ENCODE results near the gene SCNN1A. TPM values are rescaled to one million over a fixed set of nuclear protein-coding genes. Genes with fewer than 3 reads are reported as not detected.

The SCNN1A gene
- total and polyA plus RNA-seq, 2 of the 13 experiments (the other 11 are each of a cell fraction or from before 2014, with no cell fraction given), result 1.5 to 14.6 TPM

DNA sequence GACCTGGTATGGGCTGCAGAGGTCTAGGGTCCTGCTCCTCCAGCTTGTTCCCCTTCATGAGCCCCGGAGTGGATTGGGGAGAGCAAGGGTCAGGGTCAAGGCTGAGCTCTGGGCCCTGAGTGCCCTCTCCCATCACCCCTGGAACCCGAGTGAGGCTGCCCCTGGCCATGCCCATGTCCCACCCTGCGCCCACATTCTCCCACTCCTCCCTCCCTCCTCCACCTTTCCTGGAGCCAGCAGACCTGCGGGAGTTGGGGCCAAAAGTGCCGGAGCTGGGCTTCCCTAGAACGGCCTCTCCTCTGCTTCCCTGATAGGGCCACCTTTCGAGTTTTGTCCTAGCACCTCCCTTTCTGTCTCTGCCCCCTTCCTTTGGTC lies 590 bp downstream of the SCNN1A start:
- CTCF ChIA-PET (ENCODE audit: low intra/inter-chr PET ratio, low total read pairs), result no interaction called here
- no peak for FAIRE-seq

More for the DNA sequence above, 590 bp downstream of the SCNN1A start:
- H3K27ac ChIP-seq (ENCODE audit: extremely low read length, insufficient read depth, low read length), result peak overlapping the region; percentile 16
- TF ChIP-seq SSRP1 (CRISPR knock-in tag; IDR thresholded peaks at IDR 0.05) (no peak), NFRKB (IDR thresholded peaks at IDR 0.05) (no peak), ZNF382 (CRISPR knock-in tag; IDR thresholded peaks at IDR 0.05; ENCODE audit: borderline replicate concordance) (no peak), ZNF296 (CRISPR knock-in tag; conservative IDR thresholded peaks at IDR 0.05) (no peak), ZNF263 (CRISPR knock-in tag; IDR thresholded peaks at IDR 0.05) (0 out of 2 replicates have a peak, but pooled peaks have one; percentile 22), PHF8 (CRISPR knock-in tag; IDR thresholded peaks at IDR 0.05) (0 out of 2 replicates have a peak, but pooled peaks have one; percentile 9), NR2F6 (IDR thresholded peaks at IDR 0.05) (0 out of 2 replicates have a peak, but pooled peaks have one; percentile 18), NR2F6 (CRISPR knock-in tag; IDR thresholded peaks at IDR 0.05) (no peak), SMAD1 (CRISPR knock-in tag; IDR thresholded peaks at IDR 0.05; ENCODE audit: borderline replicate concordance, low read depth) (no peak), ZFY (CRISPR knock-in tag; IDR thresholded peaks at IDR 0.05) (0 out of 2 replicates have a peak, but pooled peaks have one; percentile 37), TCF12 (IDR thresholded peaks at IDR 0.05) (no peak), TCF12 (CRISPR knock-in tag; IDR thresholded peaks at IDR 0.05) (no peak), ZNF605 (CRISPR knock-in tag; IDR thresholded peaks at IDR 0.05) (no peak), ZFP90 (CRISPR knock-in tag; IDR thresholded peaks at IDR 0.05; ENCODE audit: borderline replicate concordance) (0 out of 2 replicates have a peak, but pooled peaks have one; percentile 24)
- TF ChIP-seq, protein P1, sequence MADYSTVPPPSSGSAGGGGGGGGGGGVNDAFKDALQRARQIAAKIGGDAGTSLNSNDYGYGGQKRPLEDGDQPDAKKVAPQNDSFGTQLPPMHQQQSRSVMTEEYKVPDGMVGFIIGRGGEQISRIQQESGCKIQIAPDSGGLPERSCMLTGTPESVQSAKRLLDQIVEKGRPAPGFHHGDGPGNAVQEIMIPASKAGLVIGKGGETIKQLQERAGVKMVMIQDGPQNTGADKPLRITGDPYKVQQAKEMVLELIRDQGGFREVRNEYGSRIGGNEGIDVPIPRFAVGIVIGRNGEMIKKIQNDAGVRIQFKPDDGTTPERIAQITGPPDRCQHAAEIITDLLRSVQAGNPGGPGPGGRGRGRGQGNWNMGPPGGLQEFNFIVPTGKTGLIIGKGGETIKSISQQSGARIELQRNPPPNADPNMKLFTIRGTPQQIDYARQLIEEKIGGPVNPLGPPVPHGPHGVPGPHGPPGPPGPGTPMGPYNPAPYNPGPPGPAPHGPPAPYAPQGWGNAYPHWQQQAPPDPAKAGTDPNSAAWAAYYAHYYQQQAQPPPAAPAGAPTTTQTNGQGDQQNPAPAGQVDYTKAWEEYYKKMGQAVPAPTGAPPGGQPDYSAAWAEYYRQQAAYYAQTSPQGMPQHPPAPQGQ (CRISPR knock-in tag; IDR thresholded peaks at IDR 0.05; ENCODE audit: borderline replicate concordance), result 0 out of 2 replicates have a peak, but pooled peaks have one; percentile 32
- TF ChIP-seq, protein P2, sequence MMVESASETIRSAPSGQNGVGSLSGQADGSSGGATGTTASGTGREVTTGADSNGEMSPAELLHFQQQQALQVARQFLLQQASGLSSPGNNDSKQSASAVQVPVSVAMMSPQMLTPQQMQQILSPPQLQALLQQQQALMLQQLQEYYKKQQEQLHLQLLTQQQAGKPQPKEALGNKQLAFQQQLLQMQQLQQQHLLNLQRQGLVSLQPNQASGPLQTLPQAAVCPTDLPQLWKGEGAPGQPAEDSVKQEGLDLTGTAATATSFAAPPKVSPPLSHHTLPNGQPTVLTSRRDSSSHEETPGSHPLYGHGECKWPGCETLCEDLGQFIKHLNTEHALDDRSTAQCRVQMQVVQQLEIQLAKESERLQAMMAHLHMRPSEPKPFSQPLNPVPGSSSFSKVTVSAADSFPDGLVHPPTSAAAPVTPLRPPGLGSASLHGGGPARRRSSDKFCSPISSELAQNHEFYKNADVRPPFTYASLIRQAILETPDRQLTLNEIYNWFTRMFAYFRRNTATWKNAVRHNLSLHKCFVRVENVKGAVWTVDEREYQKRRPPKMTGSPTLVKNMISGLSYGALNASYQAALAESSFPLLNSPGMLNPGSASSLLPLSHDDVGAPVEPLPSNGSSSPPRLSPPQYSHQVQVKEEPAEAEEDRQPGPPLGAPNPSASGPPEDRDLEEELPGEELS (CRISPR knock-in tag; IDR thresholded peaks at IDR 0.05), result 0 out of 2 replicates have a peak, but pooled peaks have one; percentile 2
- TF ChIP-seq, protein P3, sequence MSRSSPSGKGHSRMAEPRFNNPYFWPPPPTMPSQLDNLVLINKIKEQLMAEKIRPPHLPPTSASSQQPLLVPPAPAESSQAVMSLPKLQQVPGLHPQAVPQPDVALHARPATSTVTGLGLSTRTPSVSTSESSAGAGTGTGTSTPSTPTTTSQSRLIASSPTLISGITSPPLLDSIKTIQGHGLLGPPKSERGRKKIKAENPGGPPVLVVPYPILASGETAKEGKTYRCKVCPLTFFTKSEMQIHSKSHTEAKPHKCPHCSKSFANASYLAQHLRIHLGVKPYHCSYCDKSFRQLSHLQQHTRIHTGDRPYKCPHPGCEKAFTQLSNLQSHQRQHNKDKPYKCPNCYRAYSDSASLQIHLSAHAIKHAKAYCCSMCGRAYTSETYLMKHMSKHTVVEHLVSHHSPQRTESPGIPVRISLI (CRISPR knock-in tag; IDR thresholded peaks at IDR 0.05; ENCODE audit: borderline replicate concordance), result no peak
- no peak for DNase-seq (ENCODE audit: low spot score)
- intact Hi-C loops (cut with micrococcal nuclease; ENCODE audit: unreplicated experiment), result no loop called here
- WGBS (ENCODE audit: low lambda C conversion rate), result 5% methylated on average over 4 of the region's 7 CpGs
- in situ Hi-C loops (cut with HindIII; ENCODE audit: extremely low pct_ligation_motif_present, low pct_unique_long_range_greater_than_20kb), result loop anchor here (5.0 kb wide), 1 partner anchor 37 kb away; no protein-coding TSS in a partner anchor
- peaks cover 86% of the 10 kb centered on the region for H3K4me1 ChIP-seq (ENCODE audit: insufficient read depth, low read length)
- H2AFZ ChIP-seq (ENCODE audit: low read length), result no peak overlapping the region
- POLR2A ChIA-PET, result interaction anchor here (0.6 to 7.5 kb wide), 10 partner anchors 8 to 159 kb away, joined by 3 to 278 read pairs (median 6); partner anchors contain the start of genes GAPDH, LTBR, TAPBPL and TNFRSF1A
- BruUV-seq (replicated peaks), result no TSS peak
- no peaks in the 10 kb centered on the region for H3K9me3 ChIP-seq (ENCODE audit: low read length)
- no peaks in the 10 kb centered on the region for H3K36me3 ChIP-seq (replicated peaks in 1 of 2; ENCODE audit: control insufficient read depth in 1 of 2, insufficient read depth in 2 of 2, low read length in 2 of 2)
- no peaks in the 10 kb centered on the region for H3K79me2 ChIP-seq (ENCODE audit: insufficient read depth, low read length)
- H3K9ac ChIP-seq (ENCODE audit: insufficient read depth, low read depth, low read length), result peak overlapping the region; percentile 68
- no peaks in the 10 kb centered on the region for H4K20me1 ChIP-seq (ENCODE audit: insufficient read depth, low read length)
- H3K27me3 ChIP-seq (ENCODE audit: control insufficient read depth in 1 of 2, insufficient read depth in 2 of 2, low read length in 2 of 2), result peaks cover 0 to 21% of the 10 kb centered on the region in 2 experiments; a peak in 3 of 5 replicates
- H3K4me2 ChIP-seq (ENCODE audit: low read depth, low read length), result peak overlapping the region; percentile 98
- peak overlapping the region; percentile 41 to 73 (median 57); a peak in 5 of 6 replicates for H3K4me3 ChIP-seq (replicated peaks in 1 of 3; ENCODE audit: insufficient read depth in 1 of 3, low read depth in 2 of 3, low read length in 3 of 3)
- ATAC-seq, result no peak

Measured in HepG2 (cell line).